Heart right ventricle (tissue), 16 donors: Measurements from ENCODE around the gene SUMO3. TPM values are rescaled to one million over a fixed set of nuclear protein-coding genes. Genes with fewer than 3 reads are reported as not detected.

Source experiments
- ATAC-seq, 8 donors: fragments of 200-7000 bp; cut with Tn5 transposase; one replicate each; pipeline ENCODE4 v1.9.1; 2020; ENCODE audit warnings: mild to moderate bottlenecking in 8 of 8, moderate library complexity in 8 of 8, moderate number of reproducible peaks in 1 of 8
- DNase-seq, 2 donors: peaks; one replicate each; pipeline ENCODE4 v3.0.0-alpha.2; 2020
- H3K27ac ChIP-seq, 10 donors: fragments of 200-600 bp; sonication (generic) in 2 of 10; one replicate each; pipeline versions ENCODE4 v1.5.0 to v1.8.0; 2020 to 2022; ENCODE audit warnings: mild to moderate bottlenecking in 3 of 10
- H3K27me3 ChIP-seq, 7 donors: fragments of 200-600 bp; one replicate each; pipeline ENCODE4 v1.8.0; 2021 to 2022; ENCODE audit warnings: mild to moderate bottlenecking in 2 of 7
- H3K36me3 ChIP-seq, 9 donors: fragments of 200-600 bp; sonication (generic) in 1 of 9; one replicate each; pipeline versions ENCODE4 v1.5.0 to v1.8.0; 2020 to 2022; ENCODE audit warnings: mild to moderate bottlenecking in 2 of 9
- H3K4me1 ChIP-seq, 9 donors: fragments of 200-600 bp; sonication (generic) in 1 of 9; one replicate each; pipeline versions ENCODE4 v1.5.0 to v1.8.0; 2020 to 2022; ENCODE audit warnings: mild to moderate bottlenecking in 4 of 9
- H3K4me3 ChIP-seq, 10 donors: fragments of 200-600 bp; sonication (generic) in 2 of 10; one replicate each; pipeline versions ENCODE4 v1.5.0 to v1.8.0; 2020 to 2022; ENCODE audit warnings: mild to moderate bottlenecking in 7 of 10, moderate library complexity in 2 of 10
- H3K9me3 ChIP-seq, 11 donors: fragments of 200-600 bp in 10 of 11; sonication (generic) in 2 of 11; one replicate each; pipeline versions ENCODE4 v1.5.0 to v1.8.0; 2013 to 2022; ENCODE audit warnings: mild to moderate bottlenecking in 2 of 11, control low read depth in 1 of 11, moderate library complexity in 1 of 11
- WGBS, 2 donors: extraction: QIAGEN DNeasy Blood & Tissue Kit; methylation state at CpG; one replicate each; pipeline ENCODE4 v1.1.7; 2013; ENCODE audit warnings: inconsistent platforms in 1 of 2; 5-methylcytosine and 5-hydroxymethylcytosine counted together
- intact Hi-C, 10 donors: fragments of 100-400 bp; cut with DNase I; formaldehyde crosslinking; loops; one replicate each; pipeline versions ENCODE4 v1.11.1 to v1.14.2; 2022
- polyA plus RNA-seq, 2 donors: library from polyadenylated mRNA; stranded (reverse); fragments of 200-250 nt; gene quantifications; one replicate each; pipeline ENCODE4 v1.2.3, GENCODE V29; 2013
- total RNA-seq, 10 donors: library from RNA; stranded (reverse); fragmentation: NEBNext Ultra II Directional in 3 of 10; extraction: Animal tissue kit (Norgen Biotek cat#: 25700) in 3 of 10; gene quantifications; one replicate each; pipeline versions ENCODE4 v1.2.1 to v1.2.4, GENCODE V29; 2021 to 2023
- TF ChIP-seq, protein P1 (sequence below), 9 donors: fragments of 200-600 bp; sonication (generic) in 2 of 9; IDR thresholded peaks; one replicate each; pipeline versions ENCODE4 v1.5.0 to v1.8.0; 2021 to 2022; ENCODE audit warnings: antibody characterized with exemption in 9 of 9, mild to moderate bottlenecking in 5 of 9, moderate library complexity in 1 of 9
- donor health status: Arrhythmogenic right ventricular cardiomyopathy.
- donor health status: ischemic (EF 13 %, LVEDD 7.1; RV severe dilation, severe dysfunction).
- donor health status: healthy with polysubstance abuse.
- donor health status: DM: no; HTN: yes; CAD: no.
- donor health status: DM: no; HTN: no; CAD: no.
- donor health status: ischemic (EF 25% LVEDD 6.9; RV normal size, moderate dysfunction).
- donor health status: ischemic (EF 25% LVEDD 5.7; RV mildly dilated, moderate dysfunction).
- donor health status: healthy.
- donor health status: DM: yes; HTN: yes; CAD: no.
- donor health status: Ischemic cardiomyopathy.
- donor health status: ischemic (EF 35%, LVEDD 5.7; RV mildly dilated, moderate dysfunction).
- donor health status: nonischemic (EF 11% LVEDD 7.7; RV severe dilation, severe dysfunction).
- donor health status: DM: yes; HTN: yes; CAD: no.
- donor health status: PGD.
- donor health status: ischemic (EF 29% LVEDD 5.4; RV normal size, mild dysfunction).
- donor health status: nonischemic (EF 23%, LVEDD 6.1; RV moderate dilation, normal function).

SUMO3 gene
- total and polyA plus RNA-seq, 12 donors: 14.9 to 80.9 (median 70.5) TPM

DNA sequence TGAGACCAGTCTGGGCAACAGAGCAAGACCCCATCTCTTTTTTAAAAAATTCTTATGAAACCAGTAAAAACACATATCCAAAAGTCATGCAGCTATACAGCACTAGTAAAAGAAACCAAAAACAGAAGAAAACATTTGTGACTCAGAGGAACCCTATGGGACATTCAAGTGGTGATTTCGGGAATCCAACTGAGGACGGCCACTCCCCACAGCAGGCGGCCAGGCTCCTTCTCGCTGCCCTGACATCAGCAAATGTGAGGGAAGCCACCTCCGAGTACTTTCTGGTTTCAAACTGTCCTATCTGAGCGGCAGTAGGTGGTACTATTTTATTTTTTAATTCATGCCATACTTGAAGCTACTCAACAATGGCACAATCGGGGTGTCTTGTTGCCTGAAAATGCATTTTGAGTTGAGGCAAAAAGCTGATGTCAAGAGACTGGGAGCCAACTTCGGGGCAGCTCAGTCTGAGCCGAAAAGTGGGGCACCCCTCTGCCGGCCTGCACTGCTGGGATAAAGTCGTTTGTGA, 3.3 kb downstream of the SUMO3 start:
- DNase-seq (no peak), ATAC-seq (no peak)
- TF ChIP-seq, protein P1, sequence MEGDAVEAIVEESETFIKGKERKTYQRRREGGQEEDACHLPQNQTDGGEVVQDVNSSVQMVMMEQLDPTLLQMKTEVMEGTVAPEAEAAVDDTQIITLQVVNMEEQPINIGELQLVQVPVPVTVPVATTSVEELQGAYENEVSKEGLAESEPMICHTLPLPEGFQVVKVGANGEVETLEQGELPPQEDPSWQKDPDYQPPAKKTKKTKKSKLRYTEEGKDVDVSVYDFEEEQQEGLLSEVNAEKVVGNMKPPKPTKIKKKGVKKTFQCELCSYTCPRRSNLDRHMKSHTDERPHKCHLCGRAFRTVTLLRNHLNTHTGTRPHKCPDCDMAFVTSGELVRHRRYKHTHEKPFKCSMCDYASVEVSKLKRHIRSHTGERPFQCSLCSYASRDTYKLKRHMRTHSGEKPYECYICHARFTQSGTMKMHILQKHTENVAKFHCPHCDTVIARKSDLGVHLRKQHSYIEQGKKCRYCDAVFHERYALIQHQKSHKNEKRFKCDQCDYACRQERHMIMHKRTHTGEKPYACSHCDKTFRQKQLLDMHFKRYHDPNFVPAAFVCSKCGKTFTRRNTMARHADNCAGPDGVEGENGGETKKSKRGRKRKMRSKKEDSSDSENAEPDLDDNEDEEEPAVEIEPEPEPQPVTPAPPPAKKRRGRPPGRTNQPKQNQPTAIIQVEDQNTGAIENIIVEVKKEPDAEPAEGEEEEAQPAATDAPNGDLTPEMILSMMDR (IDR thresholded peaks at IDR 0.05): no peak
- H3K4me1 ChIP-seq: peaks cover 9 to 44% (median 25%) of the 10 kb centered on the region in 9 donors
- H3K36me3 ChIP-seq: peaks cover 0 to 42% (median 20%) of the 10 kb centered on the region in 9 donors
- WGBS, 2 donors: 73 to 83% methylated on average over 11 of the region's 11 CpGs
- no peaks in the 10 kb centered on the region for H3K27me3 ChIP-seq
- no peak overlapping the region for H3K4me3 ChIP-seq
- peak overlapping the region in 3 of 10 donors; percentile 20 to 62 (median 34) for H3K27ac ChIP-seq
- peaks cover 0 to 9% (median 0%) of the 10 kb centered on the region in 11 donors for H3K9me3 ChIP-seq
- intact Hi-C loops: loop anchor here in 6 of 10 donors (5.0 to 10.0 kb wide), 6 partner anchors 48 to 443 kb away; partner anchors contain the start of gene PTTG1IP (in 3 of the 6)

GRCh38 chr21:44813727-44814126, 4.1 kb downstream of the SUMO3 start:
- intact Hi-C loops: loop anchor here in 4 of 10 donors (5.0 to 10.0 kb wide), 4 partner anchors 49 to 444 kb away; no protein-coding TSS in a partner anchor
- DNase-seq: no peak
- Histone ChIP-seq H3K4me1 (peaks cover 9 to 42% (median 23%) of the 10 kb centered on the region in 9 donors), H3K4me3 (no peak overlapping the region), H3K9me3 (peaks cover 0 to under 1% (median 0%) of the 10 kb centered on the region in 11 donors), H3K36me3 (peaks cover 0 to 50% (median 20%) of the 10 kb centered on the region in 9 donors), H3K27me3 (no peaks in the 10 kb centered on the region), H3K27ac (peak overlapping the region in 2 of 10 donors; percentile 25 to 34)
- WGBS, 2 donors: 91 to 92% methylated on average over 18 of the region's 18 CpGs
- TF ChIP-seq, protein P1 (IDR thresholded peaks at IDR 0.05): no peak
- no peak for ATAC-seq

- Histone ChIP-seq H3K36me3 (peaks cover 0 to 56% (median 22%) of the 10 kb centered on the region in 9 donors), H3K27ac (no peak overlapping the region), H3K9me3 (no peaks in the 10 kb centered on the region), H3K27me3 (no peaks in the 10 kb centered on the region), H3K4me1 (peaks cover 9 to 38% (median 19%) of the 10 kb centered on the region in 9 donors), H3K4me3 (no peak overlapping the region)
- WGBS, 2 donors: 93 to 96% methylated on average over 10 of the region's 10 CpGs
- DNase-seq (no peak), ATAC-seq (no peak)
- intact Hi-C loops: loop anchor here in 4 of 10 donors (5.0 to 10.0 kb wide), 4 partner anchors 49 to 444 kb away; no protein-coding TSS in a partner anchor
- TF ChIP-seq, protein P1 (IDR thresholded peaks at IDR 0.05): no peak
Observed at GRCh38 chr21:44813149-44813548, 4.7 kb downstream of the SUMO3 start.

DNA sequence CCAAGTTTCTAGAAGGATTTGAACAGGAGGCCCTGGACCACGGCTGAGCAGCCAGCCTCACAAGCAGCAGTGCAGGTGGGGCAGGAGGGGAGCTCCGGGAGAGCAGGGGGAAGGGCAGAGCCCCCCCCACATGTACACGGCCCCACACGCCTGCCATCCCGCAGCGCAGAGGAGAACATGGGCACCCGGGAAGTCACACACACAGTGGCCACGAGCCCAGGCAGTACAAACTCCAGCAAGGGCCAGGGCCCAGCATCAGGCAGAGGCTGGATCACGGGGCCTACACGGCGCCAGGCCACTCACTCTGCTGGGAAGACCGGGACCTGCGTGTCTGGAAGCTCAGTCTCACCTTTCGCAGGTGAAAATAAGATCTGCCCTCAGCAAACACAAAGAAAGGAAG, 5.2 kb downstream of the SUMO3 start:
- peaks cover 9 to 38% (median 19%) of the 10 kb centered on the region in 9 donors for H3K4me1 ChIP-seq
- no peaks in the 10 kb centered on the region for H3K9me3 ChIP-seq
- DNase-seq (no peak), ATAC-seq (no peak)
- TF ChIP-seq, protein P1 (IDR thresholded peaks at IDR 0.05): no peak
- WGBS, 2 donors: 89 to 90% methylated on average over 14 of the region's 14 CpGs
- no peak overlapping the region for H3K27ac ChIP-seq
- H3K27me3 ChIP-seq: no peaks in the 10 kb centered on the region
- no peak overlapping the region for H3K4me3 ChIP-seq
- H3K36me3 ChIP-seq: peaks cover 0 to 61% (median 27%) of the 10 kb centered on the region in 9 donors
- intact Hi-C loops: loop anchor here in 4 of 10 donors (5.0 to 10.0 kb wide), 4 partner anchors 50 to 445 kb away; no protein-coding TSS in a partner anchor
